ENCODE results near the gene NTM. TPM values are rescaled to one million over a fixed set of nuclear protein-coding genes. Genes with fewer than 3 reads are reported as not detected.

Gene NTM
- total RNA-seq, 2 donors from 2014 or later = 0.26 to 3.6 TPM

DNA sequence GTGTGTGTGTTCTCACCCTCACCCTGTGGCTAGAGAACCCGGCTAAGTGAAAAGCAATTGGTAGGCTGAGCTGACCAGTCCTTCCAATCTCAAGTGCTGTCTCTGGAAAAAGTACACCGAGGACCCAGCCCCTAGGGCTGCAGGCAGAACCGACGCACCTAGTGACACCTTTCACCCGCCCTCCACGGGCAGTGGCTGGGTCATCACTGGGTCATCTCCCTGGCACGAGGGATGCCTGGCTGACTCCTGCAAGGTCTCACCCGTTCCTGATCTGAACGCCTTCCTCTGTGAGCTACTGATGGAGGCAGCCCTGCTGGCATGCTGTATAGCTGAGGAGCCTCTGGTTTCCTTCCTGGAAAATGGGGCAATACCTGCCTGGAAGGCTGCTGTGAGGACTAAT is 311.5 kb downstream of the NTM start:
- H3K27me3 ChIP-seq = no peaks in the 10 kb centered on the region
- no peak for DNase-seq
- 47 to 60% methylated on average over 1 to 9 of the region's 9 CpGs for WGBS, 2 donors
- intact Hi-C loops (cut with DNase I) = no loop called here
- no peak for TF ChIP-seq POLR2A (IDR thresholded peaks at IDR 0.05)
- TF ChIP-seq, protein P1, sequence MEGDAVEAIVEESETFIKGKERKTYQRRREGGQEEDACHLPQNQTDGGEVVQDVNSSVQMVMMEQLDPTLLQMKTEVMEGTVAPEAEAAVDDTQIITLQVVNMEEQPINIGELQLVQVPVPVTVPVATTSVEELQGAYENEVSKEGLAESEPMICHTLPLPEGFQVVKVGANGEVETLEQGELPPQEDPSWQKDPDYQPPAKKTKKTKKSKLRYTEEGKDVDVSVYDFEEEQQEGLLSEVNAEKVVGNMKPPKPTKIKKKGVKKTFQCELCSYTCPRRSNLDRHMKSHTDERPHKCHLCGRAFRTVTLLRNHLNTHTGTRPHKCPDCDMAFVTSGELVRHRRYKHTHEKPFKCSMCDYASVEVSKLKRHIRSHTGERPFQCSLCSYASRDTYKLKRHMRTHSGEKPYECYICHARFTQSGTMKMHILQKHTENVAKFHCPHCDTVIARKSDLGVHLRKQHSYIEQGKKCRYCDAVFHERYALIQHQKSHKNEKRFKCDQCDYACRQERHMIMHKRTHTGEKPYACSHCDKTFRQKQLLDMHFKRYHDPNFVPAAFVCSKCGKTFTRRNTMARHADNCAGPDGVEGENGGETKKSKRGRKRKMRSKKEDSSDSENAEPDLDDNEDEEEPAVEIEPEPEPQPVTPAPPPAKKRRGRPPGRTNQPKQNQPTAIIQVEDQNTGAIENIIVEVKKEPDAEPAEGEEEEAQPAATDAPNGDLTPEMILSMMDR (IDR thresholded peaks at IDR 0.05) = no peak
- H3K36me3 ChIP-seq (replicated peaks in 1 of 2; ENCODE audit: insufficient read depth in 1 of 2, low read depth in 2 of 2) = no peaks in the 10 kb centered on the region
- H3K4me1 ChIP-seq = no peaks in the 10 kb centered on the region
- no peak for ATAC-seq
- no peaks in the 10 kb centered on the region for H3K9me3 ChIP-seq
- no peak overlapping the region for H3K27ac ChIP-seq
- no peak overlapping the region for H3K4me3 ChIP-seq

DNA sequence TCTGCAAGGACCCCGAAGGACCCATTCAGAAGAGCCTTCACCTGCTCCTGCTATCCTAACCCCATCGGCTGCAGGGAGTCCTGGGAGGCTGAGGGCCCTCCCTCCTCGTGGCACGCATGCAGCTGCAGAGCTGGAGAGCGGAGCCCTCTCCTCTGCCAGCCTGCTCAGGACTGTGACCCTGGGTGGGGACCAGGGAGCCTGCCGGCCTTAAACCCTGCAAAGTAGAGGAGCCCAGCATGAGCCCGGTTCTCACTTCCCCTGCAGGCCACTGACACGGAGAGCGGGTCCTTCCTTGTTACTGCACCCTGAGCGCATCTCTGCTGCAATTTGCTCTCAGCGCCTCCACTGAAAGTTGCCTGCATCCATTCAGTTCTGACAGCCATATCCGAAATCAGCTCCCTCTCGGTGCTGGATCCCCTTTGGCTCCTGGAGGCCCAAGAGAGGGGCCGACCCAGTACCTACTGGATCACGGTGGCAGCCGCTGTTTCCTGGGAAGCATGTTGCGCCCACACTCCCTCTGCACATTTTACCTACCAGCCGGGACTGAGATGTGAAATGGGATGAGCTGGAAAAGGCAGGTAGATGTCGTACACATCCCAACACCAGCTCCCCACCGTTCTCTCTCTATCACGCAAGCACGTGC is 312.1 kb downstream of the NTM start:
- Histone ChIP-seq H3K36me3 (replicated peaks in 1 of 2; ENCODE audit: insufficient read depth in 1 of 2, low read depth in 2 of 2) (no peaks in the 10 kb centered on the region), H3K27me3 (no peaks in the 10 kb centered on the region), H3K4me1 (no peaks in the 10 kb centered on the region), H3K27ac (no peak overlapping the region), H3K4me3 (no peak overlapping the region), H3K9me3 (no peaks in the 10 kb centered on the region)
- DNase-seq (no peak), ATAC-seq (no peak)
- TF ChIP-seq, protein P1 (IDR thresholded peaks at IDR 0.05) = no peak
- TF ChIP-seq POLR2A (IDR thresholded peaks at IDR 0.05) = no peak
- intact Hi-C loops (cut with DNase I) = no loop called here
- 60 to 67% methylated on average over 16 to 22 of the region's 22 CpGs for WGBS, 2 donors

DNA sequence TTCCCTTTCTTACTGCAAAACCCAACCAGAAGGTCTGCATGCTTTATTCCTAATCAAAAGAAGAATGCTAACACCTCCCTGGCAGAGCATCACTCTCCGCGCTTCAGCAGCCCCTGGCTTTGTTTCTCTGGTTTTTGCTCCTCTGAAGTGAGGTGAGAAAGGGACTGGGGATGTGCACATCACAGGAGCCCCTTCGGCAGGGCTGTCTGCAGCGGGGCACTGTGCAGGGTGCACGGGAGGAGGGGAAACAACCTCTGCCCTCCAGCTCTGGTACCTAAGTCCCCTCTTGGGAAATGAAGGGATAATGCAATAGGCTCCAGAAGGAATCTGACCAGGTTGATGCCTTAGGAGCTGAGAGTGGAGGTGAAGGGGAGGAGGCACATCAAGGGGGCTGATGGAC is 312.7 kb downstream of the NTM start:
- H3K27ac ChIP-seq = no peak overlapping the region
- no peak for DNase-seq
- no peaks in the 10 kb centered on the region for H3K36me3 ChIP-seq (replicated peaks in 1 of 2; ENCODE audit: insufficient read depth in 1 of 2, low read depth in 2 of 2)
- 62 to 70% methylated on average over 5 of the region's 5 CpGs for WGBS, 2 donors
- no peaks in the 10 kb centered on the region for H3K27me3 ChIP-seq
- ATAC-seq = no peak
- H3K9me3 ChIP-seq = no peaks in the 10 kb centered on the region
- intact Hi-C loops (cut with DNase I) = no loop called here
- peaks cover 5% of the 10 kb centered on the region for H3K4me1 ChIP-seq
- H3K4me3 ChIP-seq = no peak overlapping the region
- TF ChIP-seq POLR2A (IDR thresholded peaks at IDR 0.05) = no peak
- TF ChIP-seq, protein P1 (IDR thresholded peaks at IDR 0.05) = no peak

DNA sequence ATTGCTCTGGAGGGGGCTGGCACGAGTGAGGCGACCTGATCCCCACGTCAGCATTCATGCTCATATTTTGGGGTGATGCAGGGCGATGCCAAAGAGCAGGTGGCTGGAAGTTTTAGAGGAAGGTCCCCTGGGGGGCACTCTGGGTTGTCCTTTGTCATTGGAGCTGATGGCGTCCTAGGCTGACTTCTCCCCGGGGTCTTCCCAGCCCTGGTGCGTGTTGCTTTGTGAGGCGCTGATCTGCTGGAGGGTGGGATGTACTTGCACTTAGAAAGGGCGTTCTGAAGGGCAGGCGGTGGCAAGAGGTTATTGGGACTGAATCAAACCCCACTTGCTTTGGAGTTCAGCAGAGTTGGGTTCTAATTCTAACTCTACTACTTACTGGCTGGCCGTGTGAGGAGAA is 313.3 kb downstream of the NTM start:
- H3K27me3 ChIP-seq = no peaks in the 10 kb centered on the region
- WGBS, 2 donors = 51 to 67% methylated on average over 3 to 11 of the region's 11 CpGs

More for the DNA sequence above, 313.3 kb downstream of the NTM start:
- no peak overlapping the region for H3K4me3 ChIP-seq
- ATAC-seq = no peak
- peaks cover 8% of the 10 kb centered on the region for H3K4me1 ChIP-seq
- H3K27ac ChIP-seq = no peak overlapping the region
- H3K36me3 ChIP-seq (replicated peaks in 1 of 2; ENCODE audit: insufficient read depth in 1 of 2, low read depth in 2 of 2) = no peaks in the 10 kb centered on the region
- intact Hi-C loops (cut with DNase I) = no loop called here
- no peaks in the 10 kb centered on the region for H3K9me3 ChIP-seq
- TF ChIP-seq POLR2A (IDR thresholded peaks at IDR 0.05) = no peak
- TF ChIP-seq, protein P1 (IDR thresholded peaks at IDR 0.05) = no peak
- DNase-seq = no peak
